Measurements from ENCODE around the gene PRR23E. TPM values are rescaled to one million over a fixed set of nuclear protein-coding genes. Genes with fewer than 3 reads are reported as not detected.

Gene PRR23E
- total RNA-seq, 1 donor from 2014 or later: not detected

DNA sequence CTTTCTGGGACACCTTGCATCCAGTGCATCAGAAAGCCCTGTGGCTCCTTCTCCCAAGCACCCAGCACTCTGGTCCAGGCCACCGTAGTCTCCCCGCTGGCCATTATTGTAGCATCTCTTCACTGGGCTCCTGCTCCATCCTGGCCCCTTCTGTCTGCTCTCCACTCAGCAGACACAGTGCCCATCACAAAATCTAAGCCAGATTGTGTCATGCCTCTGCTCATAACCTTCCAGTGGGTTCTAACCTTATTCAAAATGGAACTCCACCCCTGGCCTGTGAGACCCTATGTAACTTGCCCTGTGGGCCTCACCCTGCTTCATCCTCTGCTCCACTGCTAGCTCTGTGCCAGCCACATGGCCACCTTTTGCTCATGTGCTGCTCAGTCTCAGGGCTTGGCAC lies 31.7 kb upstream of the PRR23E start:
- no peak for TF ChIP-seq CTCF (IDR thresholded peaks at IDR 0.05)
- H3K9me3 ChIP-seq: no peaks in the 10 kb centered on the region
- DNase-seq (ENCODE audit: low spot score in 2 of 2): no peak
- H3K27ac ChIP-seq: no peak overlapping the region
- H3K4me3 ChIP-seq: no peak overlapping the region
- no peaks in the 10 kb centered on the region for H3K4me1 ChIP-seq
- intact Hi-C loops (cut with DNase I): no loop called here
- no peaks in the 10 kb centered on the region for H3K36me3 ChIP-seq
- H3K27me3 ChIP-seq: no peaks in the 10 kb centered on the region

GRCh38 chr3:127161973-127162579 lies 30.9 kb upstream of the PRR23E start:
- intact Hi-C loops (cut with DNase I): no loop called here
- no peak overlapping the region for H3K27ac ChIP-seq
- no peaks in the 10 kb centered on the region for H3K9me3 ChIP-seq
- H3K4me3 ChIP-seq: no peak overlapping the region
- no peaks in the 10 kb centered on the region for H3K36me3 ChIP-seq
- H3K4me1 ChIP-seq: no peaks in the 10 kb centered on the region
- no peaks in the 10 kb centered on the region for H3K27me3 ChIP-seq
- no peak for DNase-seq (ENCODE audit: low spot score in 2 of 2)
- TF ChIP-seq CTCF (IDR thresholded peaks at IDR 0.05): no peak

- Histone ChIP-seq H3K27ac (no peak overlapping the region), H3K9me3 (no peaks in the 10 kb centered on the region), H3K4me3 (no peak overlapping the region), H3K4me1 (peaks cover 0 to 2% of the 10 kb centered on the region in 2 donors), H3K36me3 (no peaks in the 10 kb centered on the region), H3K27me3 (no peaks in the 10 kb centered on the region)
- intact Hi-C loops (cut with DNase I): no loop called here
- no peak for DNase-seq (ENCODE audit: low spot score in 2 of 2)
- no peak for TF ChIP-seq CTCF (IDR thresholded peaks at IDR 0.05)
Observed at GRCh38 chr3:127162947-127163645, 29.8 kb upstream of the PRR23E start.

DNA sequence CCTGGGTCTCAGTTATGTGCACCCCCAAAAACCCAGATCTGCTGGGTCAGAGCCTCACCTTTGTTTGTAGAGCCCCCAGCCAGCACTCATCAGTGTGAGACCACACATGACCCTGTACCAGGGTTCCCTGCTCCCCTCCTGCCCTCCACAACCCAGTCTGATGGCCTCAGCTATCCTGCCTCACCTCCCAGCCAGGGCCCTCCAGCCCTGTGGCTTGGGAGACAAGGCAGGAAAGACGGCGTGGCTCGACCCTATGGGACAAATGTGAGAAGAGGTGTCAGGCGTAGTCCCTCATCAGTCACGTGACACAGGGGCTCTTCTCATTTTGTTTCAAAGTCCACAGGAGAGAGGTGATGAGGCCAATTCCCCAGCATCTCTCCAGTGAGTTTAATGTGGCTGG lies 28.3 kb upstream of the PRR23E start:
- TF ChIP-seq CTCF (IDR thresholded peaks at IDR 0.05): no peak
- H3K4me3 ChIP-seq: no peak overlapping the region
- H3K27ac ChIP-seq: no peak overlapping the region
- H3K4me1 ChIP-seq: peaks cover 0 to 5% of the 10 kb centered on the region in 2 donors
- H3K27me3 ChIP-seq: no peaks in the 10 kb centered on the region
- intact Hi-C loops (cut with DNase I): no loop called here
- H3K9me3 ChIP-seq: no peaks in the 10 kb centered on the region
- no peak for DNase-seq (ENCODE audit: low spot score in 2 of 2)
- no peaks in the 10 kb centered on the region for H3K36me3 ChIP-seq

GRCh38 chr3:127165036-127165435 lies 27.9 kb upstream of the PRR23E start:
- H3K27ac ChIP-seq: no peak overlapping the region
- TF ChIP-seq CTCF (IDR thresholded peaks at IDR 0.05): no peak
- no peak for DNase-seq (ENCODE audit: low spot score in 2 of 2)
- peaks cover 0 to 5% of the 10 kb centered on the region in 2 donors for H3K4me1 ChIP-seq
- intact Hi-C loops (cut with DNase I): no loop called here
- no peaks in the 10 kb centered on the region for H3K27me3 ChIP-seq
- H3K4me3 ChIP-seq: no peak overlapping the region
- no peaks in the 10 kb centered on the region for H3K9me3 ChIP-seq
- H3K36me3 ChIP-seq: no peaks in the 10 kb centered on the region
